HEK293 (cell line): ENCODE measurements around the gene RPS6KA1.
A peak's percentile ranks its signal among the peaks of the same experiment; 100 is the strongest.

Experiments
- BCL11B ChIP-seq: fragments of 450-650 bp; formaldehyde crosslinking; IDR thresholded peaks from 2 replicates; pipeline ENCODE4 v1.5.1; 2016; ENCODE audit warnings: low read depth, missing biosample characterization, missing genetic modification characterization
- KLF16 ChIP-seq: fragments of 450-650 bp; formaldehyde crosslinking; IDR thresholded peaks from 2 replicates; pipeline ENCODE4 v1.5.1; 2017; ENCODE audit warnings: missing biosample characterization, missing genetic modification characterization
- MZF1 ChIP-seq: fragments of 450-650 bp; formaldehyde crosslinking; IDR thresholded peaks from 2 replicates; pipeline ENCODE4 v1.5.1; 2017; ENCODE audit warnings: missing biosample characterization, missing genetic modification characterization, borderline replicate concordance
- SP2 ChIP-seq: fragments of 450-650 bp; formaldehyde crosslinking; IDR thresholded peaks from 2 replicates; pipeline ENCODE4 v1.5.1; 2016; ENCODE audit warnings: missing biosample characterization, missing genetic modification characterization
- SP7 ChIP-seq: fragments of 450-650 bp; formaldehyde crosslinking; IDR thresholded peaks from 2 replicates; pipeline ENCODE4 v1.5.1; 2016; ENCODE audit warnings: missing biosample characterization, missing genetic modification characterization
- TRIM28 ChIP-seq: IDR thresholded peaks from 2 replicates; pipeline ENCODE4 v1.6.1; 2011; ENCODE audit warnings: low read length, control low read depth, borderline replicate concordance
- ZNF16 ChIP-seq: fragments of 450-650 bp; formaldehyde crosslinking; IDR thresholded peaks from 2 replicates; pipeline ENCODE4 v1.5.1; 2016; ENCODE audit warnings: low read depth, missing biosample characterization, missing genetic modification characterization
- ZNF214 ChIP-seq: fragments of 450-650 bp; formaldehyde crosslinking; IDR thresholded peaks from 2 replicates; pipeline ENCODE4 v1.5.1; 2017; ENCODE audit warnings: missing biosample characterization, mild to moderate bottlenecking, missing genetic modification characterization, borderline replicate concordance
- ZNF324 ChIP-seq: fragments of 450-650 bp; formaldehyde crosslinking; IDR thresholded peaks from 2 replicates; pipeline ENCODE4 v1.5.1; 2016; ENCODE audit warnings: missing biosample characterization, missing genetic modification characterization
- ZNF366 ChIP-seq: fragments of 450-650 bp; formaldehyde crosslinking; conservative IDR thresholded peaks from 2 replicates; pipeline ENCODE4 v1.5.1; 2016; ENCODE audit warnings: missing biosample characterization, missing genetic modification characterization
- ZNF416 ChIP-seq: fragments of 450-650 bp; formaldehyde crosslinking; IDR thresholded peaks from 2 replicates; pipeline ENCODE4 v1.5.1; 2016; ENCODE audit warnings: missing biosample characterization, missing genetic modification characterization
- ZNF426 ChIP-seq: fragments of 450-650 bp; formaldehyde crosslinking; IDR thresholded peaks from 2 replicates; pipeline ENCODE4 v1.5.1; 2017; ENCODE audit warnings: missing biosample characterization, missing genetic modification characterization, mild to moderate bottlenecking, inconsistent platforms, moderate library complexity
- ZNF501 ChIP-seq: fragments of 450-650 bp; formaldehyde crosslinking; IDR thresholded peaks from 2 replicates; pipeline ENCODE4 v1.5.1; 2016; ENCODE audit warnings: missing biosample characterization, missing genetic modification characterization
- ZNF548 ChIP-seq: fragments of 450-650 bp; formaldehyde crosslinking; IDR thresholded peaks from 2 replicates; pipeline ENCODE4 v1.5.1; 2016; ENCODE audit warnings: missing biosample characterization, missing genetic modification characterization
- ZNF600 ChIP-seq: fragments of 450-650 bp; formaldehyde crosslinking; IDR thresholded peaks from 2 replicates; pipeline ENCODE4 v1.5.1; 2016; ENCODE audit warnings: missing biosample characterization, missing genetic modification characterization
- ZNF707 ChIP-seq: fragments of 450-650 bp; formaldehyde crosslinking; IDR thresholded peaks from 2 replicates; pipeline ENCODE4 v1.5.1; 2016; ENCODE audit warnings: missing biosample characterization, missing genetic modification characterization
- ZNF785 ChIP-seq: fragments of 450-650 bp; formaldehyde crosslinking; IDR thresholded peaks from 2 replicates; pipeline ENCODE4 v1.5.1; 2016; ENCODE audit warnings: missing biosample characterization, missing genetic modification characterization
- TF ChIP-seq, protein P1 (sequence below): IDR thresholded peaks from 2 replicates; pipeline ENCODE4 v1.6.1; 2011; ENCODE audit warnings: mild to moderate bottlenecking, low read depth, low read length, borderline replicate concordance
- TF ChIP-seq, protein P2 (sequence below): fragments of 450-650 bp; formaldehyde crosslinking; IDR thresholded peaks from 2 replicates; pipeline ENCODE4 v1.5.1; 2017; ENCODE audit warnings: missing biosample characterization, missing genetic modification characterization
- TF ChIP-seq, protein P3 (sequence below): fragments of 450-650 bp; formaldehyde crosslinking; IDR thresholded peaks from 2 replicates; pipeline ENCODE4 v1.5.1; 2016; ENCODE audit warnings: missing biosample characterization, missing genetic modification characterization
- TF ChIP-seq, protein P4 (sequence below): fragments of 450-650 bp; formaldehyde crosslinking; IDR thresholded peaks from 2 replicates; pipeline ENCODE4 v1.5.1; 2016; ENCODE audit warnings: missing biosample characterization, missing genetic modification characterization
- TF ChIP-seq, protein P5 (sequence below): fragments of 450-650 bp; IDR thresholded peaks from 2 replicates; pipeline ENCODE4 v1.5.1; 2018; ENCODE audit warnings: missing biosample characterization, mild to moderate bottlenecking, missing genetic modification characterization
- TF ChIP-seq, protein P6 (sequence below): fragments of 450-650 bp; formaldehyde crosslinking; IDR thresholded peaks from 2 replicates; pipeline ENCODE4 v1.5.1; 2016; ENCODE audit warnings: missing biosample characterization, missing genetic modification characterization, low read depth
- TF ChIP-seq, protein P7 (sequence below): fragments of 450-650 bp; formaldehyde crosslinking; IDR thresholded peaks from 2 replicates; pipeline ENCODE4 v1.5.1; 2017; ENCODE audit warnings: missing biosample characterization, missing genetic modification characterization
- TF ChIP-seq, protein P8 (sequence below): fragments of 450-650 bp; formaldehyde crosslinking; IDR thresholded peaks from 2 replicates; pipeline ENCODE4 v1.5.1; 2016; ENCODE audit warnings: missing biosample characterization, missing genetic modification characterization

Gene RPS6KA1

DNA sequence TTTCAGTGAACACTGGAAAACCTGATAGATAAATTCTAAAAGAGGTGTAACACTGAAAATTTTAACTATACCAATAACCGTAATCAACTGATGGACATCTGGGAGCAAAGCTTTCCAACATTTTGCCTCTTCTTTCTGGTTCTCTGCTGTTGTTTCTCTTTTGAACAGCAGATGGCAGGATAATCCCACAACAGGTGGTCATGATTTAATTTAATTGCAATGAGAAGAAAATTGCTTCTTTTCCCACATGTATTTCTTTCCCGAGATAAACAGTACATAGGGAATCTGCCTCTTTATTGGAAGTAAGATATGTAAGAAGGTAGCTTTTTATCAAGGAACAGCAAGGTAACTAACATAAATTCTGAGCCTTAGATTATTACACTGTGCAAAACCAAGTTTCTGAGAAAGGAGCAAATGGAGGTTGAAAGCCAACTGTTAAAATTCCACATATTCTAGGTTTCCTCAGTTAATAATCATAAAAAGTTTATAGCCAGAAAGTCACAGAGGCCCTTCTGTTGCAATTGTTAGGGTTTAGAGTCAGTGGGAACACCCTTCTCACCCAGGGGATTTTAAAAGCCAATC, 72.9 kb downstream of the RPS6KA1 start (continued):
- TF ChIP-seq ZNF707 (tag by site-specific recombination) (no peak), BCL11B (no peak), ZNF600 (tag by site-specific recombination) (no peak), MZF1 (tag by site-specific recombination) (peak; percentile 89; the same call in 1 of the 2 replicates), TRIM28 (no peak), ZNF416 (no peak), ZNF501 (tag by site-specific recombination) (0 out of 2 replicates have a peak, but pooled peaks have one; percentile 24), ZNF426 (no peak), ZNF16 (tag by site-specific recombination) (no peak), SP7 (peak; percentile 58), ZNF785 (tag by site-specific recombination) (no peak), SP2 (no peak), ZNF548 (tag by site-specific recombination) (no peak), KLF16 (tag by site-specific recombination) (no peak), ZNF366 (tag by site-specific recombination) (peak; percentile 58), ZNF214 (tag by site-specific recombination) (no peak), ZNF324 (no peak)
- TF ChIP-seq, protein P1, sequence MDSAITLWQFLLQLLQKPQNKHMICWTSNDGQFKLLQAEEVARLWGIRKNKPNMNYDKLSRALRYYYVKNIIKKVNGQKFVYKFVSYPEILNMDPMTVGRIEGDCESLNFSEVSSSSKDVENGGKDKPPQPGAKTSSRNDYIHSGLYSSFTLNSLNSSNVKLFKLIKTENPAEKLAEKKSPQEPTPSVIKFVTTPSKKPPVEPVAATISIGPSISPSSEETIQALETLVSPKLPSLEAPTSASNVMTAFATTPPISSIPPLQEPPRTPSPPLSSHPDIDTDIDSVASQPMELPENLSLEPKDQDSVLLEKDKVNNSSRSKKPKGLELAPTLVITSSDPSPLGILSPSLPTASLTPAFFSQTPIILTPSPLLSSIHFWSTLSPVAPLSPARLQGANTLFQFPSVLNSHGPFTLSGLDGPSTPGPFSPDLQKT, result no peak
- TF ChIP-seq, protein P2, sequence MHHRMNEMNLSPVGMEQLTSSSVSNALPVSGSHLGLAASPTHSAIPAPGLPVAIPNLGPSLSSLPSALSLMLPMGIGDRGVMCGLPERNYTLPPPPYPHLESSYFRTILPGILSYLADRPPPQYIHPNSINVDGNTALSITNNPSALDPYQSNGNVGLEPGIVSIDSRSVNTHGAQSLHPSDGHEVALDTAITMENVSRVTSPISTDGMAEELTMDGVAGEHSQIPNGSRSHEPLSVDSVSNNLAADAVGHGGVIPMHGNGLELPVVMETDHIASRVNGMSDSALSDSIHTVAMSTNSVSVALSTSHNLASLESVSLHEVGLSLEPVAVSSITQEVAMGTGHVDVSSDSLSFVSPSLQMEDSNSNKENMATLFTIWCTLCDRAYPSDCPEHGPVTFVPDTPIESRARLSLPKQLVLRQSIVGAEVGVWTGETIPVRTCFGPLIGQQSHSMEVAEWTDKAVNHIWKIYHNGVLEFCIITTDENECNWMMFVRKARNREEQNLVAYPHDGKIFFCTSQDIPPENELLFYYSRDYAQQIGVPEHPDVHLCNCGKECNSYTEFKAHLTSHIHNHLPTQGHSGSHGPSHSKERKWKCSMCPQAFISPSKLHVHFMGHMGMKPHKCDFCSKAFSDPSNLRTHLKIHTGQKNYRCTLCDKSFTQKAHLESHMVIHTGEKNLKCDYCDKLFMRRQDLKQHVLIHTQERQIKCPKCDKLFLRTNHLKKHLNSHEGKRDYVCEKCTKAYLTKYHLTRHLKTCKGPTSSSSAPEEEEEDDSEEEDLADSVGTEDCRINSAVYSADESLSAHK (tag by site-specific recombination), result no peak
- TF ChIP-seq, protein P3, sequence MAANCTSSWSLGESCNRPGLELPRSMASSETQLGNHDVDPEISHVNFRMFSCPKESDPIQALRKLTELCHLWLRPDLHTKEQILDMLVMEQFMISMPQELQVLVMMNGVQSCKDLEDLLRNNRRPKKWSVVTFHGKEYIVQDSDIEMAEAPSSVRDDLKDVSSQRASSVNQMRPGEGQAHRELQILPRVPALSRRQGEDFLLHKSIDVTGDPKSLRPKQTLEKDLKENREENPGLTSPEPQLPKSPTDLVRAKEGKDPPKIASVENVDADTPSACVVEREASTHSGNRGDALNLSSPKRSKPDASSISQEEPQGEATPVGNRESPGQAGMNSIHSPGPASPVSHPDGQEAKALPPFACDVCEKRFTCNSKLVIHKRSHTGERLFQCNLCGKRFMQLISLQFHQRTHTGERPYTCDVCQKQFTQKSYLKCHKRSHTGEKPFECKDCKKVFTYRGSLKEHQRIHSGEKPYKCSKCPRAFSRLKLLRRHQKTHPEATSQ, result no peak
- TF ChIP-seq, protein P4, sequence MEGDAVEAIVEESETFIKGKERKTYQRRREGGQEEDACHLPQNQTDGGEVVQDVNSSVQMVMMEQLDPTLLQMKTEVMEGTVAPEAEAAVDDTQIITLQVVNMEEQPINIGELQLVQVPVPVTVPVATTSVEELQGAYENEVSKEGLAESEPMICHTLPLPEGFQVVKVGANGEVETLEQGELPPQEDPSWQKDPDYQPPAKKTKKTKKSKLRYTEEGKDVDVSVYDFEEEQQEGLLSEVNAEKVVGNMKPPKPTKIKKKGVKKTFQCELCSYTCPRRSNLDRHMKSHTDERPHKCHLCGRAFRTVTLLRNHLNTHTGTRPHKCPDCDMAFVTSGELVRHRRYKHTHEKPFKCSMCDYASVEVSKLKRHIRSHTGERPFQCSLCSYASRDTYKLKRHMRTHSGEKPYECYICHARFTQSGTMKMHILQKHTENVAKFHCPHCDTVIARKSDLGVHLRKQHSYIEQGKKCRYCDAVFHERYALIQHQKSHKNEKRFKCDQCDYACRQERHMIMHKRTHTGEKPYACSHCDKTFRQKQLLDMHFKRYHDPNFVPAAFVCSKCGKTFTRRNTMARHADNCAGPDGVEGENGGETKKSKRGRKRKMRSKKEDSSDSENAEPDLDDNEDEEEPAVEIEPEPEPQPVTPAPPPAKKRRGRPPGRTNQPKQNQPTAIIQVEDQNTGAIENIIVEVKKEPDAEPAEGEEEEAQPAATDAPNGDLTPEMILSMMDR (tag by site-specific recombination), result peak; percentile 52; the same call in 1 of the 2 replicates
- TF ChIP-seq, protein P5, sequence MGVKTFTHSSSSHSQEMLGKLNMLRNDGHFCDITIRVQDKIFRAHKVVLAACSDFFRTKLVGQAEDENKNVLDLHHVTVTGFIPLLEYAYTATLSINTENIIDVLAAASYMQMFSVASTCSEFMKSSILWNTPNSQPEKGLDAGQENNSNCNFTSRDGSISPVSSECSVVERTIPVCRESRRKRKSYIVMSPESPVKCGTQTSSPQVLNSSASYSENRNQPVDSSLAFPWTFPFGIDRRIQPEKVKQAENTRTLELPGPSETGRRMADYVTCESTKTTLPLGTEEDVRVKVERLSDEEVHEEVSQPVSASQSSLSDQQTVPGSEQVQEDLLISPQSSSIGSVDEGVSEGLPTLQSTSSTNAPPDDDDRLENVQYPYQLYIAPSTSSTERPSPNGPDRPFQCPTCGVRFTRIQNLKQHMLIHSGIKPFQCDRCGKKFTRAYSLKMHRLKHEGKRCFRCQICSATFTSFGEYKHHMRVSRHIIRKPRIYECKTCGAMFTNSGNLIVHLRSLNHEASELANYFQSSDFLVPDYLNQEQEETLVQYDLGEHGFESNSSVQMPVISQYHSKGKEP (tag by site-specific recombination), result peak; percentile 69; the same call in 1 of the 2 replicates
- TF ChIP-seq, protein P6, sequence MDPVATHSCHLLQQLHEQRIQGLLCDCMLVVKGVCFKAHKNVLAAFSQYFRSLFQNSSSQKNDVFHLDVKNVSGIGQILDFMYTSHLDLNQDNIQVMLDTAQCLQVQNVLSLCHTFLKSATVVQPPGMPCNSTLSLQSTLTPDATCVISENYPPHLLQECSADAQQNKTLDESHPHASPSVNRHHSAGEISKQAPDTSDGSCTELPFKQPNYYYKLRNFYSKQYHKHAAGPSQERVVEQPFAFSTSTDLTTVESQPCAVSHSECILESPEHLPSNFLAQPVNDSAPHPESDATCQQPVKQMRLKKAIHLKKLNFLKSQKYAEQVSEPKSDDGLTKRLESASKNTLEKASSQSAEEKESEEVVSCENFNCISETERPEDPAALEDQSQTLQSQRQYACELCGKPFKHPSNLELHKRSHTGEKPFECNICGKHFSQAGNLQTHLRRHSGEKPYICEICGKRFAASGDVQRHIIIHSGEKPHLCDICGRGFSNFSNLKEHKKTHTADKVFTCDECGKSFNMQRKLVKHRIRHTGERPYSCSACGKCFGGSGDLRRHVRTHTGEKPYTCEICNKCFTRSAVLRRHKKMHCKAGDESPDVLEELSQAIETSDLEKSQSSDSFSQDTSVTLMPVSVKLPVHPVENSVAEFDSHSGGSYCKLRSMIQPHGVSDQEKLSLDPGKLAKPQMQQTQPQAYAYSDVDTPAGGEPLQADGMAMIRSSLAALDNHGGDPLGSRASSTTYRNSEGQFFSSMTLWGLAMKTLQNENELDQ, result no peak
- TF ChIP-seq, protein P7, sequence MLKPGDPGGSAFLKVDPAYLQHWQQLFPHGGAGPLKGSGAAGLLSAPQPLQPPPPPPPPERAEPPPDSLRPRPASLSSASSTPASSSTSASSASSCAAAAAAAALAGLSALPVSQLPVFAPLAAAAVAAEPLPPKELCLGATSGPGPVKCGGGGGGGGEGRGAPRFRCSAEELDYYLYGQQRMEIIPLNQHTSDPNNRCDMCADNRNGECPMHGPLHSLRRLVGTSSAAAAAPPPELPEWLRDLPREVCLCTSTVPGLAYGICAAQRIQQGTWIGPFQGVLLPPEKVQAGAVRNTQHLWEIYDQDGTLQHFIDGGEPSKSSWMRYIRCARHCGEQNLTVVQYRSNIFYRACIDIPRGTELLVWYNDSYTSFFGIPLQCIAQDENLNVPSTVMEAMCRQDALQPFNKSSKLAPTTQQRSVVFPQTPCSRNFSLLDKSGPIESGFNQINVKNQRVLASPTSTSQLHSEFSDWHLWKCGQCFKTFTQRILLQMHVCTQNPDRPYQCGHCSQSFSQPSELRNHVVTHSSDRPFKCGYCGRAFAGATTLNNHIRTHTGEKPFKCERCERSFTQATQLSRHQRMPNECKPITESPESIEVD (tag by site-specific recombination), result peak; percentile 32; the same call in 1 of the 2 replicates
- TF ChIP-seq, protein P8, sequence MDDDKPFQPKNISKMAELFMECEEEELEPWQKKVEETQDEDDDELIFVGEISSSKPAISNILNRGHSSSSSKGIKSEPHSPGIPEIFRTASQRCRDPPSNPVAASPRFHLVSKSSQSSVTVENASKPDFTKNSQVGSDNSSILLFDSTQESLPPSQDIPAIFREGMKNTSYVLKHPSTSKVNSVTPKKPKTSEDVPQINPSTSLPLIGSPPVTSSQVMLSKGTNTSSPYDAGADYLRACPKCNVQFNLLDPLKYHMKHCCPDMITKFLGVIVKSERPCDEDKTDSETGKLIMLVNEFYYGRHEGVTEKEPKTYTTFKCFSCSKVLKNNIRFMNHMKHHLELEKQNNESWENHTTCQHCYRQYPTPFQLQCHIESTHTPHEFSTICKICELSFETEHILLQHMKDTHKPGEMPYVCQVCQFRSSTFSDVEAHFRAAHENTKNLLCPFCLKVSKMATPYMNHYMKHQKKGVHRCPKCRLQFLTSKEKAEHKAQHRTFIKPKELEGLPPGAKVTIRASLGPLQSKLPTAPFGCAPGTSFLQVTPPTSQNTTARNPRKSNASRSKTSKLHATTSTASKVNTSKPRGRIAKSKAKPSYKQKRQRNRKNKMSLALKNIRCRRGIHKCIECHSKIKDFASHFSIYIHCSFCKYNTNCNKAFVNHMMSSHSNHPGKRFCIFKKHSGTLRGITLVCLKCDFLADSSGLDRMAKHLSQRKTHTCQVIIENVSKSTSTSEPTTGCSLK (tag by site-specific recombination), result no peak
